ENCODE data around the gene TBC1D12.
"Not testable (repeated sequence)": the region's sequence is repeated elsewhere in the genome, so short reads cannot be mapped to it uniquely, and the experiment has no call there.

The TBC1D12 gene

GRCh38 chr10:94402204-94402842 is at the start of gene TBC1D12:
Gene TBC1D12 (plus strand): TSS chr10:94402541. CDS start chr10:94402614, 73 bp downstream.
- peak in 1 of 2 donors; percentile 60 for DNase-seq

- DNase-seq: no peak
Observed at GRCh38 chr10:94353336-94353735, 49.0 kb upstream of the TBC1D12 start.

GRCh38 chr10:94355841-94356240 is 46.5 kb upstream of the TBC1D12 start:
- DNase-seq: no peak

- DNase-seq: no peak
Observed at GRCh38 chr10:94357193-94357592, 45.1 kb upstream of the TBC1D12 start.

GRCh38 chr10:94358480-94358879 is 43.9 kb upstream of the TBC1D12 start:
- no peak for DNase-seq

- DNase-seq: no peak
Observed at GRCh38 chr10:94361171-94361794, 41.1 kb upstream of the TBC1D12 start.

- DNase-seq: peak; percentile 73 to 76
Observed at GRCh38 chr10:94362360-94363250, 39.7 kb upstream of the TBC1D12 start, which contains the start of gene NOC3L. Gene NOC3L (minus strand): TSS chr10:94362939. CDS start chr10:94362838, 101 bp downstream.

GRCh38 chr10:94363251-94363565 is 39.1 kb upstream of the TBC1D12 start:
- no peak for DNase-seq

- DNase-seq: no peak
Observed at GRCh38 chr10:94364482-94364881, 37.9 kb upstream of the TBC1D12 start.

- no peak for DNase-seq
Observed at GRCh38 chr10:94366382-94366781, 36.0 kb upstream of the TBC1D12 start.

GRCh38 chr10:94370501-94370900 is 31.8 kb upstream of the TBC1D12 start:
- DNase-seq: no peak

GRCh38 chr10:94375374-94375773 is 27.0 kb upstream of the TBC1D12 start:
- DNase-seq: no peak

- DNase-seq: no peak
Observed at GRCh38 chr10:94376865-94377264, 25.5 kb upstream of the TBC1D12 start.

GRCh38 chr10:94383530-94383929 is 18.8 kb upstream of the TBC1D12 start:
- DNase-seq: no peak

- DNase-seq: not testable (repeated sequence)
Observed at GRCh38 chr10:94385733-94386132, 16.6 kb upstream of the TBC1D12 start.

GRCh38 chr10:94392117-94392516 is 10.2 kb upstream of the TBC1D12 start:
- DNase-seq: not testable (repeated sequence)

- DNase-seq: no peak
Observed at GRCh38 chr10:94397549-94398370, 4.6 kb upstream of the TBC1D12 start.

- no peak for DNase-seq
Observed at GRCh38 chr10:94398762-94399161, 3.6 kb upstream of the TBC1D12 start.

GRCh38 chr10:94402843-94403379 is 570 bp downstream of the TBC1D12 start:
- DNase-seq: no peak

GRCh38 chr10:94403380-94404213 is 1.3 kb downstream of the TBC1D12 start:
- peak; percentile 29 to 51 for DNase-seq

GRCh38 chr10:94405406-94405805 is 3.1 kb downstream of the TBC1D12 start:
- no peak for DNase-seq

GRCh38 chr10:94407668-94408067 is 5.3 kb downstream of the TBC1D12 start:
- DNase-seq: no peak
